Endothelial cell of hepatic sinusoid (primary cell): ENCODE data around the gene CCDC137.

Experiments used
- in situ Hi-C: cut with HindIII; loops from 2 replicates; pipeline ENCODE4 v1.10.0; 2017; ENCODE audit warnings: low sequenced_read_pairs

Gene CCDC137

GRCh38 chr17:81700353-81701287 lies 34.1 kb downstream of the CCDC137 start:
- in situ Hi-C loops: no loop called here

GRCh38 chr17:81701288-81702071 lies 34.9 kb downstream of the CCDC137 start:
- in situ Hi-C loops: no loop called here

GRCh38 chr17:81702934-81703746 lies 36.6 kb downstream of the CCDC137 start, which contains the start of gene MRPL12:
MRPL12 (plus strand) TSS chr17:81703367; CDS start chr17:81703502, 135 bp downstream.
- in situ Hi-C loops: no loop called here

GRCh38 chr17:81703747-81704654 lies 37.5 kb downstream of the CCDC137 start:
- in situ Hi-C loops: no loop called here

GRCh38 chr17:81705518-81706231 lies 39.1 kb downstream of the CCDC137 start:
- in situ Hi-C loops: no loop called here

- in situ Hi-C loops: no loop called here
Measured at GRCh38 chr17:81706232-81706611, 39.7 kb downstream of the CCDC137 start.

- in situ Hi-C loops: no loop called here
Measured at GRCh38 chr17:81706757-81707624, 40.5 kb downstream of the CCDC137 start.

- in situ Hi-C loops: no loop called here
Measured at GRCh38 chr17:81707725-81708646, 41.4 kb downstream of the CCDC137 start.

- in situ Hi-C loops: no loop called here
Measured at GRCh38 chr17:81708739-81709185, 42.2 kb downstream of the CCDC137 start.

GRCh38 chr17:81710514-81711308 lies 44.2 kb downstream of the CCDC137 start:
- in situ Hi-C loops: no loop called here

- in situ Hi-C loops: no loop called here
Measured at GRCh38 chr17:81711814-81712467, 45.4 kb downstream of the CCDC137 start, which contains the start of gene SLC25A10. SLC25A10 (plus strand) TSS chr17:81712284; CDS start chr17:81712427, 143 bp downstream.

GRCh38 chr17:81712468-81713003 lies 46.0 kb downstream of the CCDC137 start:
- in situ Hi-C loops: no loop called here

GRCh38 chr17:81713004-81713555 lies 46.5 kb downstream of the CCDC137 start:
- in situ Hi-C loops: no loop called here

- in situ Hi-C loops: no loop called here
Measured at GRCh38 chr17:81713556-81714411, 47.2 kb downstream of the CCDC137 start.
